SK-N-SH treated with all-trans-retinoic acid at 6 μM for 48 hours (cell line): ENCODE measurements around the gene TFAM.

Experiments used
- ATAC-seq: fragments of 200-7000 bp; cut with Tn5 transposase; 3 replicates; pipeline ENCODE4 v1.9.1; 2020; ENCODE audit warnings: mild to moderate bottlenecking, moderate library complexity
- ARNTL ChIP-seq: fragments of 450-650 bp; formaldehyde crosslinking; IDR thresholded peaks from 2 replicates; pipeline ENCODE4 v1.5.0; 2020; ENCODE audit warnings: low read depth, mild to moderate bottlenecking, moderate library complexity, borderline replicate concordance
- BACH2 ChIP-seq: fragments of 250-450 bp; sonication (Bioruptor Pico); IDR thresholded peaks from 2 replicates; pipeline ENCODE4 v1.9.0; 2021; ENCODE audit warnings: mild to moderate bottlenecking, borderline replicate concordance
- CREB5 ChIP-seq: fragments of 250-450 bp; sonication (Bioruptor Pico); IDR thresholded peaks from 2 replicates; pipeline ENCODE4 v1.5.1; 2020; ENCODE audit warnings: low read depth, mild to moderate bottlenecking, moderate library complexity
- CSRNP3 ChIP-seq: fragments of 250-450 bp; sonication (Bioruptor Pico); IDR thresholded peaks from 2 replicates; pipeline ENCODE4 v1.5.1; 2021; ENCODE audit warnings: mild to moderate bottlenecking, moderate library complexity
- ESRRG ChIP-seq: fragments of 250-450 bp; sonication (Bioruptor Pico); IDR thresholded peaks from 2 replicates; pipeline ENCODE4 v1.6.1; 2021; ENCODE audit warnings: mild to moderate bottlenecking
- GLIS3 ChIP-seq: fragments of 250-450 bp; sonication (Bioruptor Pico); IDR thresholded peaks from 2 replicates; pipeline ENCODE4 v1.5.0; 2020; ENCODE audit warnings: mild to moderate bottlenecking, moderate library complexity
- ISL1 ChIP-seq: fragments of 250-450 bp; sonication (Bioruptor Pico); IDR thresholded peaks from 2 replicates; pipeline ENCODE4 v2.1.2; 2022; ENCODE audit warnings: mild to moderate bottlenecking, moderate library complexity
- PATZ1 ChIP-seq: fragments of 250-450 bp; sonication (Bioruptor Pico); IDR thresholded peaks from 2 replicates; pipeline ENCODE4 v1.8.0; 2020; ENCODE audit warnings: mild to moderate bottlenecking, moderate library complexity, borderline replicate concordance
- PPARA ChIP-seq: fragments of 250-450 bp; sonication (Bioruptor Pico); IDR thresholded peaks from 2 replicates; pipeline ENCODE4 v1.5.0; 2020; ENCODE audit warnings: mild to moderate bottlenecking, borderline replicate concordance
- RARB ChIP-seq: fragments of 250-450 bp; sonication (Bioruptor Pico); IDR thresholded peaks from 2 replicates; pipeline ENCODE4 v1.8.0; 2021; ENCODE audit warnings: mild to moderate bottlenecking, moderate library complexity
- TCF4 ChIP-seq: fragments of 250-450 bp; sonication (Bioruptor Pico); IDR thresholded peaks from 2 replicates; pipeline ENCODE4 v1.8.0; 2021; ENCODE audit warnings: mild to moderate bottlenecking, moderate library complexity, borderline replicate concordance
- TOX ChIP-seq: fragments of 250-450 bp; sonication (Bioruptor Pico); IDR thresholded peaks from 2 replicates; pipeline ENCODE4 v1.8.0; 2021; ENCODE audit warnings: mild to moderate bottlenecking, moderate library complexity, borderline replicate concordance
- TSHZ2 ChIP-seq: fragments of 250-450 bp; sonication (Bioruptor Pico); IDR thresholded peaks from 2 replicates; pipeline ENCODE4 v1.5.0; 2020; ENCODE audit warnings: mild to moderate bottlenecking, moderate library complexity
- ZC3H10 ChIP-seq: fragments of 250-450 bp; sonication (Bioruptor Pico); IDR thresholded peaks from 2 replicates; pipeline ENCODE4 v1.5.1; 2021; ENCODE audit warnings: mild to moderate bottlenecking, moderate library complexity
- ZFP3 ChIP-seq: fragments of 250-450 bp; sonication (Bioruptor Pico); IDR thresholded peaks from 2 replicates; pipeline ENCODE4 v1.5.0; 2020; ENCODE audit warnings: mild to moderate bottlenecking, moderate library complexity
- ZFP30 ChIP-seq: fragments of 450-650 bp; formaldehyde crosslinking; IDR thresholded peaks from 2 replicates; pipeline ENCODE4 v1.5.0; 2022; ENCODE audit warnings: mild to moderate bottlenecking, moderate library complexity
- ZNF565 ChIP-seq: fragments of 450-650 bp; formaldehyde crosslinking; conservative IDR thresholded peaks from 2 replicates; pipeline ENCODE4 v1.5.0; 2020; ENCODE audit warnings: low read depth, mild to moderate bottlenecking, moderate library complexity
- ZNF70 ChIP-seq: fragments of 450-650 bp; formaldehyde crosslinking; IDR thresholded peaks from 2 replicates; pipeline ENCODE4 v1.5.0; 2020; ENCODE audit warnings: mild to moderate bottlenecking, moderate library complexity
- ZNF8 ChIP-seq: fragments of 450-650 bp; formaldehyde crosslinking; IDR thresholded peaks from 2 replicates; pipeline ENCODE4 v1.5.0; 2020; ENCODE audit warnings: mild to moderate bottlenecking, moderate library complexity

TFAM gene

GRCh38 chr10:58350023-58350422 lies 35.2 kb upstream of the TFAM start:
- no peak for ATAC-seq
- no peak for TF ChIP-seq ZFP3 (CRISPR knock-in tag)
- no peak for TF ChIP-seq GLIS3
- TF ChIP-seq ZFP30 (CRISPR knock-in tag) = no peak

- TF ChIP-seq RARB (CRISPR knock-in tag) (no peak), ZNF70 (no peak), TSHZ2 (CRISPR knock-in tag) (no peak), ESRRG (no peak), TOX (CRISPR knock-in tag) (no peak)
Observed at GRCh38 chr10:58350619-58351323, 34.4 kb upstream of the TFAM start.

GRCh38 chr10:58351616-58352578 lies 33.3 kb upstream of the TFAM start:
- no peak for ATAC-seq
- TF ChIP-seq ARNTL (no peak), GLIS3 (no peak), ZNF565 (CRISPR knock-in tag) (no peak), BACH2 (no peak), CREB5 (CRISPR knock-in tag) (no peak), ZFP30 (CRISPR knock-in tag) (no peak), RARB (CRISPR knock-in tag) (no peak), PPARA (CRISPR knock-in tag) (no peak), CSRNP3 (no peak), ZNF8 (no peak), ZNF70 (no peak), ZFP3 (CRISPR knock-in tag) (no peak)
- TF ChIP-seq, all 23 proteins: peak for 0

More at GRCh38 chr10:58350619-58351323, 34.4 kb upstream of the TFAM start:
- no peak for ATAC-seq

GRCh38 chr10:58352956-58353610 lies 32.1 kb upstream of the TFAM start:
- no peak for ATAC-seq
- TF ChIP-seq PATZ1 (no peak), TOX (CRISPR knock-in tag) (no peak)

- no peak for ATAC-seq
- TF ChIP-seq ZFP30 (CRISPR knock-in tag) (no peak), ZC3H10 (CRISPR knock-in tag) (no peak), TOX (CRISPR knock-in tag) (no peak), ZNF565 (CRISPR knock-in tag) (no peak), TCF4 (CRISPR knock-in tag) (no peak), CREB5 (CRISPR knock-in tag) (no peak), ISL1 (CRISPR knock-in tag) (no peak), ZNF8 (no peak), PATZ1 (no peak)
Observed at GRCh38 chr10:58356756-58357155, 28.5 kb upstream of the TFAM start.
